CD4-positive, alpha-beta T cell treated with Interleukin-15 for 4 hours (primary cell): ENCODE results near the gene RELCH.

ENCODE experiments used
- DNase-seq: peaks from one replicate; pipeline ENCODE4 v3.0.0-alpha.2; 2020; ENCODE audit warnings: low spot score

The RELCH gene

DNA sequence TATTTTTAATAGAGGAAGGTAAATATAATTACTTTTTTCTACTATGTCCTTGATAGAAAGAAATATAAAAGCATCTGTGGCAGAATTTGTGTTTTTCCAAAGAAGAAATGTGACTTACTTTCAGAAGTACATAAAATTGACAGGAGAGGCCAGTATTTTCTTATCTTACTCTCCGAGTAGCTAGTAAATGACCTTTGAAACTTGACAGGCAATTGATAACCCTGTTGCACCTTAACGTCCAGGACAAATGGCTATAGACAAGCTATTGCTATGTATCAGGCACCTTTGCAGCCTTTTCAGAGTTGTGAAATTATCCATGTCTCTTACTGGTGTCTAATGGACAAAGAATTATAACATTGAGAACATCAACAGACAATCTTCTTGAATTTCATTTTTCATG, 75.0 kb downstream of the RELCH start:
- DNase-seq: no peak

DNA sequence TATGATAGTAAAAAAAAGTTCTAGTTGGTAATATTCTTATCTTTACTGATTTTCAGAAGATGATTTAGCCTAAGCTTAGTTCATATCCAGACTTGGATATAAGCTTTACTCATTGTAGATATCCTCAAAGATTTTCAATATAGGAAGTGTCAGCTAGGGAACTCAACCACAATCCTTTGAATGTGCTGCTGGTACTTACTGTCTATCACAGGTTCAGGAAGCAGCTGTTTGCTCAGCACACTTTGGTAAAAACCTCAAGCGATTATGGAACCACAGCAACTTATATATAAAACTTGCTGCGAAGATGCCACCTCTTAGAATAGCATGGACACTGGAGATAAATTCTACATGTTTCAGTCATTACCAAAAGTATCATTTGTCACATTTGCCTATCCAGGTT, 77.9 kb downstream of the RELCH start:
- no peak for DNase-seq

DNA sequence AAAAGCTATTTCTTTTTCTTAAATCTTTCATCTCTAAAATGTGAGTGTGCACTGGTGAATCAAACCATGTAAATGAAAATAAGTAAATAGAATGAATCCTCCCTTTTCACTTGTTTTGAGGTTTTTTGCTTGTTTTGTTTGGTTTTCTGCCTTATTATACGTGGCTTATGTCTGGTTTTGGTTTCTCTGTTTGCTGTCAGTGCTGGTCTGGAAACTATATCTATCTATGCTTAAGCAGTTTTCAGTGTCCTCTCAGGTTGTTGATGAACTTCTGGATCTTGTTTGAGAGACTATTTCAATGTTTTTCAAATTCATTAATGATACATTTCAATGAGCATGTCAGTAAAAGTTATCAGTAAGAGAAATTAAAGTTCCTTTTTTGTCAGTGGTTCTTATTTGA, 90.0 kb downstream of the RELCH start:
- DNase-seq: no peak

GRCh38 chr18:62279561-62279960, 92.5 kb downstream of the RELCH start:
- no peak for DNase-seq

DNA sequence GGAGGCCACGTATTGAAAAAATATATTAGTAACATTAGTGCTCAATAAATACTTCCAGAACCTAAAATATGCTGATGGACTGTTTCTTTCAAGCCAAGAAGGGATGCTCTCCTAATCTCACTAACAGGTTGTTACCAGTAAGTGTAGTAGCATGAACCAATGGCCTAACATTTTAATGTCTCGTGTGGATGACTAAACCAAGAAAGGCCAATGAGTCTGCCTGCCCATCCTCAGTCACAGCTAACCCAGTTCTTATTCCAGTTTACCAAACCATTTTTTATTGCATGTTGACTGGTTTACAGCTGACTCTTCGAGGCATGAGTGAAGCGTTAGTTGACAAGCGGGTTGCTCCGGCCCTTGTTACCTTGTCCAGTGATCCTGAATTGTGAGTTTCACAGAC, 93.0 kb downstream of the RELCH start:
- DNase-seq: no peak

GRCh38 chr18:62280786-62281185, 93.7 kb downstream of the RELCH start:
- DNase-seq: no peak

GRCh38 chr18:62281684-62282083, 94.6 kb downstream of the RELCH start:
- no peak for DNase-seq

- no peak for DNase-seq
Observed at GRCh38 chr18:62282188-62282629, 95.2 kb downstream of the RELCH start.

DNA sequence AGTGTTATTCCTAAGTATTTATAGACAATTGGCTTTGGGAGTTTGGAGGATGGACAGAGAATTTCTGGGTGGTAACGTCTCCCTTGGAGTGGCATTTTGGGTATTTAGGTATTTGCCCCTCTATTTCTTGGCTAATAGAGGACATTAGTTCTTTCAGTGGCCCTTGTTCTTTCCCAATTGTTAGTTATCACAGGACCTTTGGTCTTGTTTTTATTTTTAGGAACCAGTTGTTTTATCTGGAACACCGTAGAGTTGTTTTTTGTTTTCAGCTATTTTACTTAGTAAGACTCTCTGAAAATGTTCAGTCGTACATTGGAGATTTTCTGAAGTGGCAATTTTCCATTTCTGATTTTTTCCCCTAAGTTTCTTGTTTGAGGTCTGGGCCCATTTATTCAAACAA, 97.6 kb downstream of the RELCH start:
- no peak for DNase-seq

DNA sequence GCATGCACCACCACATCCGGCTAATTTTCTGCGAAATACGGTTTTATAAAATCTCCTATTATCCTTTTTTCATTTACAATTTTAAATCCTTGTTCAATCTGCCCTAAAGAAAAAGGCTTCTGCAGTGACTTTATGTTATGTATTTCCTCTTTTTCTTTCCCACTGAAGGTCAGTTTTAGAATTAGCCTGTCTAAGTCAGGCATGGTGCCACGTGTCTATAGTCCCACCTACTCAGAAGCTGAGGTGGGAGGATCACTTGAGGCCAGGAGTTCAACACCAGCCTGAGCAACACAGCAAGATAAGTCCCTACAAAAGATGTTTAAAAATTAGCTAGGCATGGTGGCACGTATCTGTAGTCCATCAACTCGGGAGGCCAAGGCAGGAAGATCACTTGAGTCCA, 98.2 kb downstream of the RELCH start:
- no peak for DNase-seq

GRCh38 chr18:62287781-62288664, 101.0 kb downstream of the RELCH start:
- DNase-seq: no peak

DNA sequence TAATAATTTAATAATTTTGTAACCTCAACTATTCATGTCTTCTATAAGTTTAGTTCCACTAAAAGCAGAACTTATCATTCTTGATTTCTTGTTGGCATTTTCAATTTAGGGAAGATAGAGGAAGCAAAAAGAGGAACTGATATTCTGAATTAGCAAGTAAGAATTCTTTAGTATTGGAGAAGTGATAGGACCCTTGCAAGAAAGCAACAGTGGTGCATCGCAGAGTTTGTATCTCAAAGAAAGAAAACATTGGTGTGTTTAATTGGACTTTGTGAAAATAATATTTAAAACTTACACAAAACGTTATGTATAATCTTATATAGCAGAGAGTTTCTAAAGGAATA, 101.6 kb downstream of the RELCH start:
- no peak for DNase-seq

- no peak for DNase-seq
Observed at GRCh38 chr18:62289047-62289446, 102.0 kb downstream of the RELCH start.

GRCh38 chr18:62294073-62294472, 107.0 kb downstream of the RELCH start:
- no peak for DNase-seq

DNA sequence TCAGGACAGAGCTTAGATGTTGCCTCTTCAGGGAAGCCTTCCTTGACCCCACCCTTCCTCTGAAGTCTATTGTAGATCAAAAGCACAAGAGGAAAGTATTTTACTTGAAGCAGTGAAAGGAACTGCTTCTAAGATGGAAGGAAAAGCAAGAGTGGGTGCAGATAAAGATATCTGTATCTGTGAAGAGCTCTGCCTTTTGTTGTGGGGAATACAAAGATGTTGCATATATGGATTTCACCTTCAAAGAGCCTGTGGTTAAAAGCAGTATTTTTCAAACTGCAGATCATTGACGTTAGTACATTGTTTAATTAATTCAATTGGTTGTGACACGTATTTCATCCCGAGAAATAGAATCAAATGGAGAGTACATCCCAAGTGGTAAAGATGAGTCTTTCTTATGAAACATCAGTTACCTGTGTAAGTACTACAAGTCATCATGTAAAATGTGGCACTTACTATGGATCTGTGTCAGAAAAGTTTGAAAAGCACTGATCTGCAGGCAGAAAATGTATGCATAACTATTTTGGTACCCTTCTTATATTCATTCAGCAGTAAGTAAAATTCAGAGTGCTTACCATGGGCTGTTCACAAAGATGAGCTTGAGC, 113.4 kb downstream of the RELCH start:
- DNase-seq: no peak

- DNase-seq: no peak
Observed at GRCh38 chr18:62301322-62301721, 114.3 kb downstream of the RELCH start.

DNA sequence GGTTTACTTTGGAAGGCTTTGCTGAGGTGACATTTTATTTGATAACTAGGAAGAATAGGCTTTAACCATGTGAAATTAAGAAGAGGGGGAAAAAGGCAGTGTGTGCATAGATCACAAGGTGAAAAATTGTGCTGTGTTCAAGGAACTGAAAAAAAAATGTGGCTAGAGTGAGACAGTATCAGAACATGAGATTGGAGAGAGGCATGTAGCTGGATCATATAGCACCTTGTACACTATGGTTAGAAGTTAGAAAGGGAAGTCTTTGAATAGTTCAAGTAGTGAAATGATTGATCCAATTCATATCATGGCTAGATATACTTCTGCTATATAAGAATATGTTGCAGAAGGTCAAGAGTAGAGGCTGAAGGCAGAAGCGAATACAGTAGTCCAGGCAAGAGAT, 125.8 kb downstream of the RELCH start:
- DNase-seq: no peak

- no peak for DNase-seq
Observed at GRCh38 chr18:62318228-62319180, 131.4 kb downstream of the RELCH start.

- DNase-seq: no peak
Observed at GRCh38 chr18:62321201-62321600, 134.1 kb downstream of the RELCH start.

GRCh38 chr18:62323483-62324180, 136.6 kb downstream of the RELCH start:
- DNase-seq: no peak

DNA sequence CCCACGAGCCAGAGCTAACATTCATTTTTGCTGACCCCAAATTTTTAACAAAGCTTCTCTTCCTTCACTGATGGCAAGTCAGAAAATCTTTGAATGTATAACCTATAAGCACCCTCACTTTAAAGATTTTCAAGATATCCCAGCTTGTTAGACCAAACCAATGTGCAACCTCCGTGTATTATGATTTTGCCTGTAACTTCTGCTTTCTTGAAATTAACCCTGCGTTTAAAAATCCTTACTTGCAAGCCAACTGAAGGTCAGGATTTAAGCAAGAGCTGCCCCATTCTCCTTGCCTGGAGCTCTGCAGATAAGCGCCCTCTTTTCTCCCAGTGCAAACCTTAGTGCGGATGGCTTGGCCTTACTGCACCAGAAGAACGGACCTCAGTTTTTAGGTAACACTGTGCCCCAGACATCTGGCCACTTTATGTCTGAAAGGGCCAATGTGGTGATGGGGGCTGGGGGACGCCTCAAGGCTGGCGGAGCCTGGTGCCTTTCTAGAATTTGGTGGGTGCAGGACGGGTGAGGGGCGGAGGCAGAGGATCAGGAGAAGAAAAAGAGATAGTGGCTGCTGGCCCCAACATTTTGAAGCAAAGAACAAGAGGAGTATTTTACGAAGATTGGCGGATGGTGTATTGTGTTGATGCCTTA, 137.2 kb downstream of the RELCH start:
- DNase-seq: no peak
